Keratinocyte (primary cell): ENCODE results near the gene ROR1. TPM values are rescaled to one million over a fixed set of nuclear protein-coding genes. Genes with fewer than 3 reads are reported as not detected.

Experiments
- DNase-seq: peaks from one replicate; pipeline ENCODE4 v3.0.0-alpha.2; 2011; ENCODE audit warnings: low read depth, missing footprints, low spot score
- FAIRE-seq: peaks from 2 replicates; lab custom pipeline; 2011; peaks lifted over from hg19 to GRCh38; lab: Jason Lieb, UNC
- H2AFZ ChIP-seq: 2 replicates; pipeline ENCODE4 v1.6.0; 2012; ENCODE audit warnings: low read length, control low read depth, inconsistent platforms; ENCODE audit not compliant: control insufficient read depth
- H3K27ac ChIP-seq: 2 replicates; pipeline ENCODE4 v1.5.1; 2011; ENCODE audit warnings: low read length; ENCODE audit not compliant: control insufficient read depth, insufficient read depth
- H3K27me3 ChIP-seq: 3 replicates; pipeline ENCODE4 v1.6.0; 2011; ENCODE audit warnings: low read length; ENCODE audit not compliant: control insufficient read depth, insufficient read depth; ENCODE audit errors: extremely low read depth
- H3K36me3 ChIP-seq, 2 experiments: 2 replicates in 1 of 2; 3 replicates in 1 of 2; pipeline ENCODE4 v1.5.1; 2011; ENCODE audit warnings: low read length in 2 of 2, mild to moderate bottlenecking in 1 of 2; ENCODE audit not compliant: control insufficient read depth in 2 of 2, insufficient read depth in 2 of 2; ENCODE audit errors: extremely low read depth in 1 of 2
- H3K4me1 ChIP-seq: 3 replicates; pipeline ENCODE4 v1.5.1; 2011; ENCODE audit warnings: low read length; ENCODE audit not compliant: control insufficient read depth, insufficient read depth; ENCODE audit errors: extremely low read depth
- H3K4me2 ChIP-seq: 3 replicates; pipeline ENCODE4 v1.6.0; 2011; ENCODE audit warnings: low read depth, low read length; ENCODE audit not compliant: control insufficient read depth, insufficient read depth; ENCODE audit errors: extremely low read depth
- H3K4me3 ChIP-seq, 3 experiments: fragments of 200-600 bp in 1 of 3; sonication (generic) in 1 of 3; 2 replicates in 2 of 3; 3 replicates in 1 of 3; pipeline ENCODE4 v1.5.1; 2011 to 2016; ENCODE audit warnings: low read length in 3 of 3, mild to moderate bottlenecking in 3 of 3, control low read depth in 2 of 3, inconsistent platforms in 1 of 3, low read depth in 1 of 3, mixed read lengths in 1 of 3, mixed run types in 1 of 3, moderate library complexity in 1 of 3; ENCODE audit not compliant: control insufficient read depth in 2 of 3, insufficient read depth in 2 of 3; ENCODE audit errors: extremely low read depth in 1 of 3
- H3K79me2 ChIP-seq: 2 replicates; pipeline ENCODE4 v1.6.0; 2012; ENCODE audit warnings: low read length; ENCODE audit not compliant: control insufficient read depth, insufficient read depth
- H3K9ac ChIP-seq: 3 replicates; pipeline ENCODE4 v1.6.0; 2011; ENCODE audit warnings: low read length; ENCODE audit not compliant: control insufficient read depth, insufficient read depth; ENCODE audit errors: extremely low read depth
- H3K9me1 ChIP-seq: 3 replicates; pipeline ENCODE4 v1.6.0; 2011; ENCODE audit warnings: low read length; ENCODE audit not compliant: control insufficient read depth, insufficient read depth; ENCODE audit errors: extremely low read depth
- H3K9me3 ChIP-seq: 2 replicates; pipeline ENCODE4 v1.5.1; 2012; ENCODE audit warnings: low read depth, low read length; ENCODE audit not compliant: control insufficient read depth
- H4K20me1 ChIP-seq: 3 replicates; pipeline ENCODE4 v1.6.0; 2011; ENCODE audit warnings: low read length; ENCODE audit not compliant: control insufficient read depth, insufficient read depth; ENCODE audit errors: extremely low read depth
- CTCF ChIP-seq, 3 experiments: IDR thresholded peaks in 1 of 3; conservative IDR thresholded peaks in 1 of 3; optimal IDR thresholded peaks in 1 of 3; 2 replicates in 2 of 3; 3 replicates in 1 of 3; pipeline versions ENCODE3 to v1.5.1; 2011; ENCODE audit warnings: low read length in 3 of 3, mild to moderate bottlenecking in 3 of 3, moderate library complexity in 2 of 3, control low read depth in 1 of 3, inconsistent platforms in 1 of 3; ENCODE audit not compliant: insufficient read depth in 2 of 3; ENCODE audit errors: extremely low read depth in 1 of 3
- EZH2 ChIP-seq: IDR thresholded peaks from one replicate; pipeline ENCODE4 v1.6.1; 2012; ENCODE audit warnings: inconsistent platforms, mild to moderate bottlenecking, low read length, moderate library complexity
- dilution Hi-C: fragments of 300-500 bp; cut with MboI; formaldehyde crosslinking; loops from one replicate; pipeline ENCODE4 v1.7.0; 2020; ENCODE audit warnings: low sequenced_read_pairs; ENCODE audit not compliant: extremely low pct_ligation_motif_present
- polyA plus RNA-seq, 5 experiments: library from polyadenylated mRNA; depleted of rRNA in 3 of 5; stranded (reverse) in 3 of 5; stranded (forward) in 1 of 5; unstranded in 1 of 5; fragments of >200 nt; gene quantifications; 1 replicate in 1 of 5; 2 replicates in 3 of 5; 3 replicates in 1 of 5; pipeline versions ENCODE4 v1.2.1 to v1.2.3, GENCODE V29; 2011 to 2012; ENCODE audit warnings: missing spikeins in 2 of 5, low read depth in 1 of 5, low replicate concordance in 1 of 5

Gene ROR1
- polyA plus RNA-seq, 1 donor (not counting 4 experiments of a cell fraction or from before 2014, with no cell fraction given): 9.2 TPM

GRCh38 chr1:63967901-63968300, 194.1 kb downstream of the ROR1 start:
- Histone ChIP-seq H4K20me1 (no peaks in the 10 kb centered on the region), H3K9ac (no peak overlapping the region), H3K4me2 (no peak overlapping the region), H3K4me3 (no peak overlapping the region), H3K4me1 (peaks cover 12% of the 10 kb centered on the region), H3K9me1 (no peaks in the 10 kb centered on the region), H3K27me3 (no peaks in the 10 kb centered on the region), H3K9me3 (no peaks in the 10 kb centered on the region), H2AFZ (no peak overlapping the region), H3K79me2 (no peaks in the 10 kb centered on the region), H3K27ac (no peak overlapping the region), H3K36me3 (no peaks in the 10 kb centered on the region)
- TF ChIP-seq EZH2: no peak
- dilution Hi-C loops: no loop called here
- FAIRE-seq: no peak
- DNase-seq: no peak

- Histone ChIP-seq H3K4me3 (no peak overlapping the region), H2AFZ (no peak overlapping the region), H4K20me1 (no peaks in the 10 kb centered on the region), H3K36me3 (no peaks in the 10 kb centered on the region), H3K4me2 (peak overlapping the region; percentile 24), H3K9ac (no peak overlapping the region), H3K79me2 (no peaks in the 10 kb centered on the region), H3K27me3 (no peaks in the 10 kb centered on the region), H3K9me1 (no peaks in the 10 kb centered on the region), H3K9me3 (no peaks in the 10 kb centered on the region), H3K4me1 (peaks cover 12% of the 10 kb centered on the region), H3K27ac (no peak overlapping the region)
- FAIRE-seq: no peak
- TF ChIP-seq EZH2 (no peak), CTCF (optimal IDR thresholded peaks at IDR 0.05 in 1 of 3, IDR thresholded peaks at IDR 0.05 in 1 of 3, conservative IDR thresholded peaks at IDR 0.05 in 1 of 3; ENCODE audit: extremely low read depth in 1 of 3, insufficient read depth in 2 of 3, low read length in 3 of 3) (no peak)
- no peak for DNase-seq
- dilution Hi-C loops: no loop called here
Observed at GRCh38 chr1:63968663-63969440, 195.0 kb downstream of the ROR1 start.
